ENCODE results near the gene PFDN5.

DNA sequence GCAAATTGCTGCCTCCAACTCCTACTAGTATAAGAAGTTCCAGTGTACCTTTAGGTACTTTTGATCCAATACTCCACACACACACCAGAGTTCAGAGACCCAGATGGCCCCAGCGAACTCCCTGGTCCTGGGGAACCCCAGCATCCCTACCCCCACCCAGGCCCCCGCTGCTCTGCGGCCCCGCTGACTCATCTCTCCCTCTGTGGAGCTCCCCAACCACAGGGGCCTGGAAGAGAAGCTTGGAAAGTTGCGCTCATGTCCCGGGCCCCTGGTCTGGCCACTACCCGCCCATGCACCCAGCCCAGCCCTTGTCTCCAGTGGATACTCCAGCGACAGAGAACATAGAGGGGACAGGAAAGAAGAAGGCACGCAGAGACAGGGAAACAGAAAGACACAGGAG lies 45.1 kb downstream of the PFDN5 start:
- TF ChIP-seq EZH2 (IDR thresholded peaks at IDR 0.05; ENCODE audit: insufficient read depth, poor library complexity, severe bottlenecking), result no peak
- TF ChIP-seq EZH2phosphoT487 (IDR thresholded peaks at IDR 0.05; ENCODE audit: insufficient read depth, low read depth), result no peak

Measured in GM23248 (cell line).